CD14-positive monocyte (primary cell): ENCODE data around the gene DDR1. TPM values are rescaled to one million over a fixed set of nuclear protein-coding genes. Genes with fewer than 3 reads are reported as not detected.
A peak's percentile ranks its signal among the peaks of the same experiment; 100 is the strongest.

Source experiments
- DNase-seq, 3 donors: peaks; one replicate each; pipeline ENCODE4 v3.0.0-alpha.2; 2011 to 2022
- H2AFZ ChIP-seq: 2 replicates; pipeline ENCODE4 v1.6.0; 2012; ENCODE audit warnings: mild to moderate bottlenecking, low read depth, low read length, inconsistent platforms; ENCODE audit not compliant: insufficient read depth, poor library complexity, severe bottlenecking
- H3K27ac ChIP-seq, 2 donors: 1 replicate in 1 of 2; 2 replicates in 1 of 2; pipeline ENCODE4 v1.5.1; 2012 to 2013; ENCODE audit warnings: low read length in 2 of 2, control low read depth in 1 of 2, inconsistent platforms in 1 of 2, low read depth in 1 of 2, mild to moderate bottlenecking in 1 of 2
- H3K27me3 ChIP-seq, 2 donors: one replicate each; pipeline versions ENCODE4 v1.6.0 to v1.6.1; 2011 to 2013; ENCODE audit warnings: low read length in 2 of 2; ENCODE audit not compliant: control insufficient read depth in 2 of 2, insufficient read depth in 2 of 2
- H3K36me3 ChIP-seq, 2 donors: replicated peaks in 1 of 2; 1 replicate in 1 of 2; 2 replicates in 1 of 2; pipeline versions ENCODE4 v1.5.1 to v1.6.1; 2012 to 2013; ENCODE audit warnings: low read length in 2 of 2, control low read depth in 1 of 2, inconsistent platforms in 1 of 2, mild to moderate bottlenecking in 1 of 2; ENCODE audit not compliant: insufficient read depth in 2 of 2, control insufficient read depth in 1 of 2
- H3K4me1 ChIP-seq, 2 donors: 1 replicate in 1 of 2; 2 replicates in 1 of 2; pipeline versions ENCODE4 v1.5.1 to v1.6.1; 2012 to 2013; ENCODE audit warnings: low read length in 2 of 2, control low read depth in 1 of 2, inconsistent platforms in 1 of 2, mild to moderate bottlenecking in 1 of 2, moderate library complexity in 1 of 2; ENCODE audit not compliant: insufficient read depth in 2 of 2, control insufficient read depth in 1 of 2
- H3K4me2 ChIP-seq: replicated peaks from 2 replicates; pipeline ENCODE3; 2012; ENCODE audit warnings: low read length, moderate library complexity, mild to moderate bottlenecking; ENCODE audit not compliant: poor library complexity, severe bottlenecking; ENCODE audit errors: extremely low read depth
- H3K4me3 ChIP-seq, 3 experiments: fragments of 200-600 bp in 1 of 3; sonication (generic) in 1 of 3; replicated peaks in 1 of 3; 1 replicate in 2 of 3; 2 replicates in 1 of 3; pipeline ENCODE4 v1.5.1; 2011 to 2013; ENCODE audit warnings: low read length in 3 of 3, mild to moderate bottlenecking in 3 of 3, control low read depth in 2 of 3, low read depth in 2 of 3, inconsistent platforms in 1 of 3, moderate library complexity in 1 of 3
- H3K79me2 ChIP-seq: 2 replicates; pipeline ENCODE4 v1.6.0; 2012; ENCODE audit warnings: mild to moderate bottlenecking, control low read depth, inconsistent platforms, low read length, moderate library complexity; ENCODE audit not compliant: insufficient read depth
- H3K9ac ChIP-seq: 2 replicates; pipeline ENCODE4 v1.6.0; 2017; ENCODE audit warnings: low read length, mild to moderate bottlenecking; ENCODE audit not compliant: insufficient read depth, poor library complexity, severe bottlenecking
- H3K9me3 ChIP-seq, 2 donors: replicated peaks in 1 of 2; 1 replicate in 1 of 2; 2 replicates in 1 of 2; pipeline versions ENCODE4 v1.5.1 to v1.6.1; 2012 to 2013; ENCODE audit warnings: low read length in 2 of 2, control low read depth in 1 of 2; ENCODE audit not compliant: control insufficient read depth in 1 of 2, insufficient read depth in 1 of 2
- H4K20me1 ChIP-seq: 2 replicates; pipeline ENCODE4 v1.6.0; 2012; ENCODE audit warnings: mild to moderate bottlenecking, low read length, control low read depth, moderate library complexity; ENCODE audit not compliant: insufficient read depth
- H3K27ac Mint-ChIP-seq, 7 donors: one replicate each; pipeline ENCODE4 v1.8.0; 2020; ENCODE audit warnings: mild to moderate bottlenecking in 7 of 7, mixed read lengths in 7 of 7, moderate library complexity in 6 of 7, inconsistent platforms in 2 of 7
- H3K27me3 Mint-ChIP-seq, 3 donors: one replicate each; pipeline ENCODE4 v1.8.0; 2021 to 2022; ENCODE audit warnings: low read depth in 3 of 3, mild to moderate bottlenecking in 3 of 3, mixed read lengths in 3 of 3, moderate library complexity in 3 of 3, inconsistent platforms in 1 of 3
- H3K36me3 Mint-ChIP-seq, 2 donors: one replicate each; pipeline ENCODE4 v1.8.0; 2020; ENCODE audit warnings: mixed read lengths in 2 of 2, inconsistent platforms in 1 of 2, mild to moderate bottlenecking in 1 of 2
- H3K4me1 Mint-ChIP-seq: one replicate; pipeline ENCODE4 v1.8.0; 2020; ENCODE audit warnings: mild to moderate bottlenecking, mixed read lengths
- H3K4me3 Mint-ChIP-seq, 2 donors: one replicate each; pipeline ENCODE4 v1.8.0; 2020; ENCODE audit warnings: mild to moderate bottlenecking in 2 of 2, mixed read lengths in 2 of 2, moderate library complexity in 1 of 2
- H3K9me3 Mint-ChIP-seq, 7 donors: one replicate each; pipeline ENCODE4 v1.8.0; 2020 to 2022; ENCODE audit warnings: mixed read lengths in 7 of 7, mild to moderate bottlenecking in 6 of 7, moderate library complexity in 6 of 7, inconsistent platforms in 2 of 7
- WGBS: methylation state at CpG from one replicate; pipeline ENCODE4 v1.1.5; 2013; ENCODE audit warnings: missing lambda C conversion rate; ENCODE audit not compliant: insufficient coverage; 5-methylcytosine and 5-hydroxymethylcytosine counted together
- intact Hi-C, 2 donors: fragments of 100-400 bp; cut with micrococcal nuclease; formaldehyde crosslinking; loops; one replicate each; pipeline versions ENCODE4 v1.15.0 to v1.15.1; 2023
- polyA plus RNA-seq, 3 donors: library from polyadenylated mRNA; depleted of rRNA in 1 of 3; unstranded in 2 of 3; stranded (reverse) in 1 of 3; fragments of 300-500 nt in 2 of 3; fragments of >200 nt in 1 of 3; fragmentation: Illumina TruSeq in 2 of 3; gene quantifications; 1 replicate in 2 of 3; 2 replicates in 1 of 3; pipeline ENCODE4 v1.2.3, GENCODE V29; 2012 to 2021
- TF ChIP-seq, protein P1 (sequence below): fragments of 200-600 bp; IDR thresholded peaks from one replicate; pipeline ENCODE4 v1.8.0; 2022; ENCODE audit warnings: antibody characterized with exemption, mild to moderate bottlenecking

Gene DDR1
- polyA plus RNA-seq, 3 donors = 0.39 to 1.0 (median 0.51) TPM

DNA sequence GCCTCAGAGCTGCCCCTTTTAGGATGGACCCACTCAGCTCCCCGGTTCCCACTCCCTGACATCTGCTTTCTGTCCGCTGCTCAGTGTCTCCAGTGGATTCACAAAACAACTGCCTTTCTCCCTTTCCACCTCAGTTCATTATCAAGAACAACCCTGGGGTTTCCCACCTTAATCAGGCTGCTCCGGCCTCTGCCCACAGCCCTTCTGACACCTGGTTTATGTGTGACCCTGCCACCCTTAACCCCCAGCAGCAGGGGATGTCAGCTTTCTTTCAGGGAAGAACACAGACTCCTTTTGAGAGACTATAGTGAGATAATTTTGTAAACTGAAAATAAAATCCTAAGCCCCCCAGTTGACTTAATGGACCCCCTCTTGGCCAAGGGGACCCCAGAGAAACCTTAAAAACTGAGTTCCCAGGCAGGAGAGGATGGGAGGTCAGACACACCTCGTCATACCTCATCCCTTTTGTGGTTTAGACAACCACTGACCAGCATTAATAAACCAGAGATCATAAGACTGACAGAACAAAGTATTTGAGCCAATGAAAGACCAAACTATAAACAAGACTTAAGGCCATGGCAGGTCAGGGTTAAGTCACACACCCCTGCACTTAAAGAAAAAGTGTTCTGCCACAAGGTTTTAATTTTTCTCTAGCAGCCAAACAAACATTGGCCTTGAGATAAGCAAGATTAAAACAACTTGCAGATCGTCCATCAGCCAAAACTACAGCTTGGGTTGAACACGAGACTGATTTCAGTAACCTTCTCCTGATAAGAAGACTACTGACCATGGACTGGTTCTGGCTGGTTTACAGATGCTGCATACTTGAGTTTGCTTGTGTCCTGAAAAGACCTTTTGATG lies 42.4 kb upstream of the DDR1 start:
- H3K36me3 ChIP-seq = no peaks in the 10 kb centered on the region
- Mint-ChIP-seq H3K36me3 (no peaks in the 10 kb centered on the region), H3K9me3 (peaks cover 0 to 3% (median 0%) of the 10 kb centered on the region in 7 donors), H3K4me3 (no peak overlapping the region), H3K27ac (no peak overlapping the region), H3K27me3 (peaks cover 4 to 10% (median 9%) of the 10 kb centered on the region in 3 donors), H3K4me1 (peaks cover 24% of the 10 kb centered on the region)
- 90% methylated on average over 3 of the region's 6 CpGs for WGBS
- H3K79me2 ChIP-seq = no peaks in the 10 kb centered on the region
- H2AFZ ChIP-seq = no peak overlapping the region
- no peak overlapping the region for H3K27ac ChIP-seq
- peaks cover 13 to 16% of the 10 kb centered on the region in 2 donors for H3K4me1 ChIP-seq
- no peak for DNase-seq
- no peaks in the 10 kb centered on the region for H3K9me3 ChIP-seq
- TF ChIP-seq, protein P1, sequence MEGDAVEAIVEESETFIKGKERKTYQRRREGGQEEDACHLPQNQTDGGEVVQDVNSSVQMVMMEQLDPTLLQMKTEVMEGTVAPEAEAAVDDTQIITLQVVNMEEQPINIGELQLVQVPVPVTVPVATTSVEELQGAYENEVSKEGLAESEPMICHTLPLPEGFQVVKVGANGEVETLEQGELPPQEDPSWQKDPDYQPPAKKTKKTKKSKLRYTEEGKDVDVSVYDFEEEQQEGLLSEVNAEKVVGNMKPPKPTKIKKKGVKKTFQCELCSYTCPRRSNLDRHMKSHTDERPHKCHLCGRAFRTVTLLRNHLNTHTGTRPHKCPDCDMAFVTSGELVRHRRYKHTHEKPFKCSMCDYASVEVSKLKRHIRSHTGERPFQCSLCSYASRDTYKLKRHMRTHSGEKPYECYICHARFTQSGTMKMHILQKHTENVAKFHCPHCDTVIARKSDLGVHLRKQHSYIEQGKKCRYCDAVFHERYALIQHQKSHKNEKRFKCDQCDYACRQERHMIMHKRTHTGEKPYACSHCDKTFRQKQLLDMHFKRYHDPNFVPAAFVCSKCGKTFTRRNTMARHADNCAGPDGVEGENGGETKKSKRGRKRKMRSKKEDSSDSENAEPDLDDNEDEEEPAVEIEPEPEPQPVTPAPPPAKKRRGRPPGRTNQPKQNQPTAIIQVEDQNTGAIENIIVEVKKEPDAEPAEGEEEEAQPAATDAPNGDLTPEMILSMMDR = no peak
- H3K4me2 ChIP-seq = no peak overlapping the region
- intact Hi-C loops = loop anchor here in 1 of 2 donors (5.0 kb wide), 1 partner anchor 40 kb away; the partner anchor contains the start of gene DDR1
- H4K20me1 ChIP-seq = no peaks in the 10 kb centered on the region
- H3K27me3 ChIP-seq = no peaks in the 10 kb centered on the region
- no peak overlapping the region for H3K4me3 ChIP-seq
- no peak overlapping the region for H3K9ac ChIP-seq

GRCh38 chr6:30842754-30843610 lies 41.3 kb upstream of the DDR1 start:
- Histone ChIP-seq H3K36me3 (no peaks in the 10 kb centered on the region), H3K27ac (no peak overlapping the region), H3K9ac (no peak overlapping the region), H2AFZ (peak overlapping the region; percentile 29), H3K27me3 (no peaks in the 10 kb centered on the region), H3K79me2 (no peaks in the 10 kb centered on the region), H4K20me1 (no peaks in the 10 kb centered on the region), H3K4me1 (peaks cover 8 to 9% of the 10 kb centered on the region in 2 donors), H3K4me2 (no peak overlapping the region), H3K4me3 (no peak overlapping the region), H3K9me3 (no peaks in the 10 kb centered on the region)
- Mint-ChIP-seq H3K4me3 (no peak overlapping the region), H3K36me3 (no peaks in the 10 kb centered on the region), H3K9me3 (peaks cover 0 to 3% (median 0%) of the 10 kb centered on the region in 7 donors), H3K27ac (no peak overlapping the region), H3K27me3 (peaks cover 4 to 11% (median 9%) of the 10 kb centered on the region in 3 donors), H3K4me1 (peaks cover 15% of the 10 kb centered on the region)
- TF ChIP-seq, protein P1 = no peak
- no peak for DNase-seq
- 54% methylated on average over 2 of the region's 12 CpGs for WGBS
- intact Hi-C loops = loop anchor here in 1 of 2 donors (5.0 kb wide), 1 partner anchor 39 kb away; the partner anchor contains the start of gene DDR1
